Epithelial cell of prostate (primary cell): ENCODE results near the gene SLC44A3.

Source experiments
- DNase-seq: peaks from one replicate; pipeline ENCODE4 v3.0.0-alpha.2; 2011; ENCODE audit warnings: low read depth, low spot score
- H3K27ac ChIP-seq: fragments of 450-650 bp; 2 replicates; pipeline ENCODE4 v1.5.1; 2017; ENCODE audit warnings: mild to moderate bottlenecking

The SLC44A3 gene

GRCh38 chr1:94899756-94900155 lies 79.6 kb downstream of the SLC44A3 start:
- peak overlapping the region; percentile 54 for H3K27ac ChIP-seq
- DNase-seq: no peak

GRCh38 chr1:94901841-94902240 lies 81.7 kb downstream of the SLC44A3 start:
- no peak overlapping the region for H3K27ac ChIP-seq
- DNase-seq: no peak

- no peak for DNase-seq
- H3K27ac ChIP-seq: peak overlapping the region; percentile 43
Observed at GRCh38 chr1:94903280-94904009, 83.3 kb downstream of the SLC44A3 start.

- no peak overlapping the region for H3K27ac ChIP-seq
- no peak for DNase-seq
Observed at GRCh38 chr1:94905207-94905606, 85.0 kb downstream of the SLC44A3 start.

- no peak for DNase-seq
- no peak overlapping the region for H3K27ac ChIP-seq
Observed at GRCh38 chr1:94906382-94906781, 86.2 kb downstream of the SLC44A3 start.

- H3K27ac ChIP-seq: no peak overlapping the region
- no peak for DNase-seq
Observed at GRCh38 chr1:94907136-94907535, 87.0 kb downstream of the SLC44A3 start.

GRCh38 chr1:94908190-94908589 lies 88.0 kb downstream of the SLC44A3 start:
- no peak for DNase-seq
- no peak overlapping the region for H3K27ac ChIP-seq

- no peak overlapping the region for H3K27ac ChIP-seq
- no peak for DNase-seq
Observed at GRCh38 chr1:94908965-94909364, 88.8 kb downstream of the SLC44A3 start.

GRCh38 chr1:94909486-94909885 lies 89.3 kb downstream of the SLC44A3 start:
- no peak for DNase-seq
- H3K27ac ChIP-seq: no peak overlapping the region

- H3K27ac ChIP-seq: no peak overlapping the region
Observed at GRCh38 chr1:94912263-94913184, 92.4 kb downstream of the SLC44A3 start.

GRCh38 chr1:94917251-94917650 lies 97.1 kb downstream of the SLC44A3 start:
- no peak overlapping the region for H3K27ac ChIP-seq
- DNase-seq: no peak

More at GRCh38 chr1:94912263-94913184, 92.4 kb downstream of the SLC44A3 start:
- no peak for DNase-seq

GRCh38 chr1:94919241-94920030 lies 99.3 kb downstream of the SLC44A3 start:
- no peak for DNase-seq
- no peak overlapping the region for H3K27ac ChIP-seq

GRCh38 chr1:94920061-94920460 lies 99.9 kb downstream of the SLC44A3 start:
- no peak for DNase-seq

GRCh38 chr1:94921977-94922376 lies 101.8 kb downstream of the SLC44A3 start:
- H3K27ac ChIP-seq: no peak overlapping the region

More at GRCh38 chr1:94920061-94920460, 99.9 kb downstream of the SLC44A3 start:
- H3K27ac ChIP-seq: no peak overlapping the region

GRCh38 chr1:94922761-94923331 lies 102.7 kb downstream of the SLC44A3 start:
- no peak for DNase-seq
- H3K27ac ChIP-seq: no peak overlapping the region

More at GRCh38 chr1:94921977-94922376, 101.8 kb downstream of the SLC44A3 start:
- no peak for DNase-seq

GRCh38 chr1:94925004-94925403 lies 104.8 kb downstream of the SLC44A3 start:
- DNase-seq: no peak
- peak overlapping the region; percentile 69 for H3K27ac ChIP-seq

- no peak for DNase-seq
- peak overlapping the region; percentile 69 for H3K27ac ChIP-seq
Observed at GRCh38 chr1:94925561-94926125, 105.5 kb downstream of the SLC44A3 start.

GRCh38 chr1:94926126-94926914 lies 106.2 kb downstream of the SLC44A3 start:
- DNase-seq: no peak
- H3K27ac ChIP-seq: peak overlapping the region; percentile 69

- peak within 1 kb of the TSS; percentile 69 for H3K27ac ChIP-seq
- peak; percentile 40 for DNase-seq
Observed at GRCh38 chr1:94926915-94927404, 106.8 kb downstream of the SLC44A3 start, which contains the start of gene CNN3. Gene CNN3 (minus strand): TSS chr1:94927110. CDS start chr1:94926894, 216 bp downstream.
